Muscle of arm (tissue), 12 donors: ENCODE data around the gene ATAD2B. TPM values are rescaled to one million over a fixed set of nuclear protein-coding genes. Genes with fewer than 3 reads are reported as not detected.
"Not testable (repeated sequence)": the region's sequence is repeated elsewhere in the genome, so short reads cannot be mapped to it uniquely, and the experiment has no call there.

Experiments used
- DNase-seq: peaks from one replicate; pipeline ENCODE4 v3.0.0-alpha.2; 2013
- polyA plus RNA-seq, 12 donors: library from polyadenylated mRNA; unstranded; fragments of 120-200 nt; gene quantifications; one replicate each; pipeline ENCODE4 v1.2.1, GENCODE V29; 2013; ENCODE audit not compliant: insufficient read length in 12 of 12

The ATAD2B gene
- polyA plus RNA-seq, 12 donors, result 10.7 to 19.5 (median 13.9) TPM; not detected in 1

GRCh38 chr2:23794234-23794633 lies 132.7 kb downstream of the ATAD2B start:
- DNase-seq, result no peak

GRCh38 chr2:23793476-23793875 lies 133.4 kb downstream of the ATAD2B start:
- no peak for DNase-seq

- no peak for DNase-seq
Observed at GRCh38 chr2:23791030-23791429, 135.9 kb downstream of the ATAD2B start.

GRCh38 chr2:23789012-23789411 lies 137.9 kb downstream of the ATAD2B start:
- no peak for DNase-seq

GRCh38 chr2:23788100-23788499 lies 138.8 kb downstream of the ATAD2B start:
- DNase-seq, result no peak

- no peak for DNase-seq
Observed at GRCh38 chr2:23784971-23785370, 142.0 kb downstream of the ATAD2B start.

GRCh38 chr2:23782646-23783045 lies 144.3 kb downstream of the ATAD2B start:
- no peak for DNase-seq

GRCh38 chr2:23782126-23782525 lies 144.8 kb downstream of the ATAD2B start:
- no peak for DNase-seq

GRCh38 chr2:23780465-23780864 lies 146.5 kb downstream of the ATAD2B start:
- not testable (repeated sequence) for DNase-seq

GRCh38 chr2:23777826-23778225 lies 149.1 kb downstream of the ATAD2B start:
- DNase-seq, result no peak

- DNase-seq, result no peak
Observed at GRCh38 chr2:23776021-23776420, 150.9 kb downstream of the ATAD2B start.

GRCh38 chr2:23772684-23773083 lies 154.2 kb downstream of the ATAD2B start:
- DNase-seq, result no peak

- no peak for DNase-seq
Observed at GRCh38 chr2:23772056-23772455, 154.9 kb downstream of the ATAD2B start.

GRCh38 chr2:23769364-23769763 lies 157.6 kb downstream of the ATAD2B start:
- DNase-seq, result no peak

- DNase-seq, result no peak
Observed at GRCh38 chr2:23767876-23768621, 158.9 kb downstream of the ATAD2B start.

GRCh38 chr2:23762141-23762540 lies 164.8 kb downstream of the ATAD2B start:
- no peak for DNase-seq

- no peak for DNase-seq
Observed at GRCh38 chr2:23761638-23762037, 165.3 kb downstream of the ATAD2B start.

- DNase-seq, result peak; percentile 61
Observed at GRCh38 chr2:23760736-23761135, 166.2 kb downstream of the ATAD2B start.

- no peak for DNase-seq
Observed at GRCh38 chr2:23757686-23758433, 169.1 kb downstream of the ATAD2B start.

- no peak for DNase-seq
Observed at GRCh38 chr2:23756593-23757292, 170.2 kb downstream of the ATAD2B start.

GRCh38 chr2:23754970-23755369 lies 172.0 kb downstream of the ATAD2B start:
- DNase-seq, result no peak

GRCh38 chr2:23753291-23754010 lies 173.5 kb downstream of the ATAD2B start:
- DNase-seq, result no peak
